Left kidney (tissue), 8 donors: ENCODE results near the gene MED4. TPM values are rescaled to one million over a fixed set of nuclear protein-coding genes. Genes with fewer than 3 reads are reported as not detected.

Experiments used
- DNase-seq: peaks from one replicate; pipeline ENCODE4 v3.0.0-alpha.2; 2013
- long read RNA-seq, 8 donors: transcript quantifications; one replicate each; lab custom pipeline, GENCODE V29; 2026
- polyA plus RNA-seq: library from polyadenylated mRNA; unstranded; fragments of 120-200 nt; gene quantifications from one replicate; pipeline ENCODE4 v1.2.1, GENCODE V29; 2013; ENCODE audit not compliant: insufficient read length

Gene MED4
- 99.2 TPM for polyA plus RNA-seq
- long read RNA-seq, donor 1, transcript MED4-201 (7 exons, 2,022 nt), result major isoform, 30 of 98 reads
- long read RNA-seq, donor 1, transcript MED4-202 (7 exons, 931 nt), result minor isoform, 5 of 98 reads
- long read RNA-seq, donor 1, partial matches to known transcripts, result 63 of 98 reads
- long read RNA-seq, donor 1, other reads (novel, unspliced or antisense), result 0 of 98 reads
- long read RNA-seq, donor 2, transcript MED4-201 (7 exons, 2,022 nt), result major isoform, 31 of 82 reads
- long read RNA-seq, donor 2, transcript MED4-202 (7 exons, 931 nt), result minor isoform, 5 of 82 reads
- long read RNA-seq, donor 2, partial matches to known transcripts, result 46 of 82 reads
- long read RNA-seq, donor 2, other reads (novel, unspliced or antisense), result 0 of 82 reads
- long read RNA-seq, donor 3, transcript MED4-201 (7 exons, 2,022 nt), result major isoform, 16 of 47 reads
- long read RNA-seq, donor 3, transcript MED4-202 (7 exons, 931 nt), result minor isoform, 7 of 47 reads
- long read RNA-seq, donor 3, partial matches to known transcripts, result 24 of 47 reads
- long read RNA-seq, donor 3, other reads (novel, unspliced or antisense), result 0 of 47 reads
- long read RNA-seq, donor 4, partial matches to known transcripts, result 10 of 11 reads
- long read RNA-seq, donor 4, other reads (novel, unspliced or antisense), result 0 of 11 reads
- long read RNA-seq, donor 5, transcript MED4-201 (7 exons, 2,022 nt), result major isoform, 65 of 3,885 reads
- long read RNA-seq, donor 5, transcript MED4-202 (7 exons, 931 nt), result minor isoform, 15 of 3,885 reads
- long read RNA-seq, donor 5, partial matches to known transcripts, result 3,754 of 3,885 reads
- long read RNA-seq, donor 5, other reads (novel, unspliced or antisense), result 51 of 3,885 reads
- long read RNA-seq, donor 6, transcript MED4-202 (7 exons, 931 nt), result minor isoform, 8 of 4,214 reads
- long read RNA-seq, donor 6, transcript MED4-201 (7 exons, 2,022 nt), result major isoform, 26 of 4,214 reads
- long read RNA-seq, donor 6, partial matches to known transcripts, result 4,142 of 4,214 reads
- long read RNA-seq, donor 6, other reads (novel, unspliced or antisense), result 38 of 4,214 reads
- long read RNA-seq, donor 7, transcript MED4-201 (7 exons, 2,022 nt), result major isoform, 40 of 4,030 reads
- long read RNA-seq, donor 7, transcript MED4-202 (7 exons, 931 nt), result minor isoform, 12 of 4,030 reads
- long read RNA-seq, donor 7, partial matches to known transcripts, result 3,947 of 4,030 reads
- long read RNA-seq, donor 7, other reads (novel, unspliced or antisense), result 31 of 4,030 reads
- long read RNA-seq, donor 8, transcript MED4-201 (7 exons, 2,022 nt), result major isoform, 19 of 36 reads
- long read RNA-seq, donor 8, partial matches to known transcripts, result 14 of 36 reads
- long read RNA-seq, donor 8, other reads (novel, unspliced or antisense), result 0 of 36 reads

GRCh38 chr13:48094781-48095502, at the start of gene MED4:
MED4 (minus strand) TSS chr13:48095104; CDS start chr13:48095078, 26 bp downstream.
- DNase-seq, result peak; percentile 95

- no peak for DNase-seq
These were observed 49.6 kb upstream of the MED4 start for GRCh38 chr13:48144413-48145035.

GRCh38 chr13:48142436-48142835, 47.5 kb upstream of the MED4 start:
- no peak for DNase-seq

GRCh38 chr13:48138270-48138669, 43.4 kb upstream of the MED4 start:
- no peak for DNase-seq

- DNase-seq, result no peak
These were observed 38.1 kb upstream of the MED4 start for GRCh38 chr13:48132961-48133360.

GRCh38 chr13:48131533-48131932, 36.6 kb upstream of the MED4 start:
- DNase-seq, result no peak

DNA sequence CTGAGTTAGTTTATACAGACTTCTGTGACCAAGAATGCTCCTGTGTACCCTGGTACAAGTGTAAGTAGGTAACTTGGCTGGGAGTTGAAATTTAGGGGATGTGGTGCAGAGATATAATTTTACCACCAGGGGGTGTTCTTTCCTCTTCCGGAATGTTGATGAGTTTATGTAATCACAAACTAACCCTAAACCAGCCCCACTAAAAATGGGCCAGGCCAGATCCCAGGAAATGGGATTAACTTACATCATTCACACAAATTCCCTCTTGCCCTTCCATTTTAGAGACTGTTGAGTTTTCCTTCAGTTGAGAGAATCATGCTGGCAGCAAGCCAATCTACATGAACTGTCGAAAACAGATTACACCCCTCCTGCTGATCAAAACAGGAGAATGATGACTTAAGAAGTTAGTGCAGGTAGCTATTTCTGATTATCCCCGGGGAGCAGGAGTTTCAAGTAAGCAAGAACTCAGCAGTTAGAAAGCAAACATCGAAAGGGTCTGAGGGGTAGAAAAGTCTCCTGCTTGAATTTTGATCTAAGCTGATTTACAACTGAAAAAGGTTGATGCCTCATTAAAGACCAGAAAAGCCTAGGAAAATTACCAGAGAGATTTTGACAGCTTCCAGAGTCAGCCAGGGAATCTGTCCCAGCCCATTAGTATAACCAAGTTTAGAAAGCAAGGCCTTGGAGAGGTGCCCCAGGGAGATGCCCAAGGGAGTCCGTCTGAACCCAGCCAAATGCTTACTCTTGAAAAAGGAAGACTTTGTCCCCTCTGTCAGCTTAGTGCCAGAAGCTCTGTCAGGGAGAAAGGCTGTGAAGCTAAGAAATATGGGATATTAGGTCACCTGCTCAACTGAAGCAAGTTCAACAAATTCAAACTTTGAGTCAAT, 32.3 kb upstream of the MED4 start:
- peak; percentile 75 for DNase-seq

GRCh38 chr13:48125794-48126228, 30.9 kb upstream of the MED4 start:
- no peak for DNase-seq

GRCh38 chr13:48123812-48124211, 28.9 kb upstream of the MED4 start:
- DNase-seq, result no peak

DNA sequence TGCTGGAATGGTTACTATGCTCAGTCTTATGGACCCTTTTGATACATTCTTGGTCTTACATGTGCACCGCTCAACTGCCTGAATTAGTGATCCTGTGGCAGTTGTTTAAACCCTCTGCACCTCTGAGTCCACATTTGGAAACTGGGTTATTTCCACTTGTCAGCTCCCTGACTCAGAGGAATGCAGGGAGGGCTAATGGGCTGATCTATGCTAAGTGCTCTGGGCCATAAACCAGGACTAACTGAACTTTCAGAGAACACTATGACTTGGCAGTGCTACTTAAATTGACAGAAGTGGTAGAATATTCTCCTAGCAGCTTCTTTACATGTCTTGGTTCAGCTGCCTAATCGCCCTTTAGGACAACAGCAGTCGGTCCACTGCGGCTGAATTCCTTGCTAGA, 26.8 kb upstream of the MED4 start:
- DNase-seq, result no peak

DNA sequence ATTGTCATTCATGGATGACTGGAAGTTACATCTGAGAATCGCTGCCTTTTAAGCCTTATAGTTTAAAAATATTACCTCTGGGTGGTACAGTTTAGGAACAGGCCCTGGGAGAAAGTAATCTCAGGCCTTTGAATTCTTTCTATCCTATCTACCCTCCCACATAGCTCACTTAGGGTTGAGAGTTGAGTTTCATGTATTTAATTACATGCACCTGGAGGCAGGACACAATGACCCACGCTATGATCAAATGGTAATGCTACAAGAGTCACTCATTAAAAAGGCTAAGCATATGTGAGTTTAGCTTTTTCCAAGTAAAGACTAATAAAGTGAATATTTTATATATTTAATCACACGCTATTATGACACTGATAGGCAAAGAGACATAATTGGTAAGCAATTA, 25.3 kb upstream of the MED4 start:
- no peak for DNase-seq

DNA sequence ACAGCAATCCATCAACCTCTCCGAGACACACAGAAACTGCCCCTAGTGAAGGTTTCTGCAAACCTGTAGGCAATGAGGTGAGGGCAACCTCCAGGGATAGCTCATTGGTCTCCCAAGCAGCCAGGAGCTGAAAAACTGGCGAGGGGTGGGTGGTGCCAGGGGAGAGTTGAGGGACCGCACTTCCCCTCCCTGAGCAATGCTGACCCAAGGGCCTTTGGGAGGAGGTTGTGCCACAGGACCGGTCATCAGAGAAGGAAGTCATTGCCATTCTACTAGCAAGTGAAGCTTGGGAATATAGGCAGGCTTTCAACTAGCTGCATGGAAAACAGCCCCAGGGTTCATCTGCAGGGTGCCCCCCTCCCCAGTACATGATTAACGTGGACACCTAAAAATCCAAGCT, 23.1 kb upstream of the MED4 start:
- DNase-seq, result no peak

GRCh38 chr13:48116808-48117207, 21.9 kb upstream of the MED4 start:
- DNase-seq, result no peak

GRCh38 chr13:48113756-48114130, 18.8 kb upstream of the MED4 start:
- DNase-seq, result no peak

DNA sequence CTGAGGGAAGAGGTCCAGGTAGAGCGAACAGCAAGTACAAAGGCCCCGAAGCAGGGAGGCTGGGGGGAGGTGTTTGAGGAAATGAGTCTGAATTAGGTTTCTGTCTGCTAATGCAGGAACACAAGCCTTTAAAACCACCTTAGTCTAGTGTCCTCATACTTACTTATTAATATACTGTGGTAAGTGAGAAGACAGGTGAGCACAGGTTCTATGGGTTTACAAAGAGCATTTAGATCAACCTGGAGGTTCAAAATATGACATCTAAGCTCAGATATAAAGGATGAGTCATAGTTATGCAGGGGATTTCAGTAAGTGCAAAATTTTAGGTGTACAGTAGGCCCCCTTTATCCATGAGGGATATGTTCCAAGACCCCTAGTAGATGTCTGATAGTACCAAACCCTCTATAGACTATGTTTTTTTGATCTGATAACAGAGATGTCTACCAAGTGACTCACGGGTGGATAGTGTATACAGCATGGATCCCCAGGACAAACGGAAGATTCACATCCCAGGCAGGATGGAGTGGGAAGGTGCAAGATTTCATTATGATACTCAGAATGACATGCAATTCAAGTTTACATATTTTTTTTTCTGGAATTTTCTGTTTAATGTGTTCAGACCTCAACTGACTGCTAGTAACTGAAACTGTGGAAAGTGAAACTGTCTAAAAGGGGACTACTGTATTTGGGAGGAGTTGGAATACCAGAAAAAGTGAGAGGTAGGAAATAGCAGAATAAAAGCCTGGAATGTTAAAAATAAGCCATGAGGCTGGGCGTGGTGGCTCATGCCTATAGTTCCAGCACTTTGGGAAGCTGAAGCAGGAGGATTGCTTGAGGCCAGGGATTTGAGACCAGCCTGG, 18.2 kb upstream of the MED4 start:
- DNase-seq, result no peak

DNA sequence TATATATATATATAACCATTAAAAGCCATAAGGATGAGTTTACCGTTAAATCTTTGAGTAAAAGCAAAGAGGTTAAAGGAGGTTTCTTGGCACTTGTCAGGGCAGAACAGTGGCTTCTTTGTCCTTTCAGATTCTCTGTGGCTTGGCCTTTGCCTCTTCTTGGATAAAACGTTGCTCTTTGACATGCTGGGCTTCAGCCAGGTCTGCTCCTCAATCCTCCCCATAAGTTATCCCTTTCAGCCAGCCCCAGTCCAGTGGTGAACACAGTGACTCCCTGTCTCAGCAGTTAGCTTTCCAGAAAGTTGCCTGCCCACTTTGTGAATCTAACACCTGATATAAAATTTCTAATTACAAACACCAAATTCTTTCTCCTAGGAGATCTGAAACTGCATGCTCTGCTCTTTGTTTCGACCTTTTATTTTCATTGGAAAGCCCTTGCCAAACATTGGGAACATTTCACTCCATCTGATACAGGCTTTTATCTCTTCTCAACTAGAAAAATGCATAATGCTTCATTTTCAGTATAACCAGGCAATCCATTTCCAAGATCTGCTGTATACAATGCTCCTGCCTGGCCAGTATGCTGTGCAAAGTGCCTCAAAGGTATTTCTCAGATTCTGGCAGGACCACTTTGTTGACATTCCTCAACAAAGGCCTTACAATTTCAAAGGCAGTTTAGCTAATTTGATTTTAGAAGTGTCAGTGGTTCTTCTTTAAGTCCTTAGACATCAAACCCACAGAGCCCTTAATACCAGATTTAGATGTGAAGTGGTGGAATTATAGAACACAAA, 16.2 kb upstream of the MED4 start:
- DNase-seq, result no peak

DNA sequence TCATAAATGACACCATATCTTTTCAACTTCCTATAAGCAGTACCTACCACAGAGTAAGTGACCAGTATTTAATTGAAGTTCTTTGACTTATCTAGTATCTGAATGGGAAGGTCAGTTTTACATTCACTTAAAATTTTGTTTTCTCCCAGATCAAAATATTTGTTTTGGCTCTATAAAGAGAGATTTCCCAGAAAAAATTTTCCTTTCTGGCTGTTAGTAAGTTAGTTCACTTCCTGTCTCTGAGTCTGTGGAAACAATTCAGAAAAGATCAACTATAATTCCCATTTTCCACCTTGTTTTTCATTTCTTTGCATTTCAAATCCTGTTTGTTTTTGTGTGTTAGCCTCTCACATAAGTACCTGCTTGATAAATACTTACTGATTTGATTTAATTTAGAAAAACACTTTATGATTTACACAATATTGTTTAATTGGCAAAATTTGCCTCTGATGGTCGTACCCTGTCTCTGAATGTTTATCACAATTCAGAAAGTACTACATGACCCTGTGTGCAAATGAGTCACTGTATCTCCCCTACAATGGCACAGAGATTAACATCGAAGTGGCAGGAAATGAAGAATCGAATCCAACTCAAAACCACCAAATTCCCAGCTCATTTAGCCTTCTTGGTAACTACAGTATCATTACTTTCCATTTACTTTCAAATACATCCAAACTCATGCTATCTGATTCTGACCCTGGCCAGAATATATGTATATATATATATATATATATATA, 15.4 kb upstream of the MED4 start:
- no peak for DNase-seq
